GM19463 (cell line): ENCODE data around the gene ELFN1.

Experiments
- ATAC-seq: cut with Tn5 transposase; IDR thresholded peaks from one replicate; pipeline ENCODE4 v1.9.1; 2021; ENCODE audit warnings: mild to moderate bottlenecking, moderate library complexity; ENCODE audit not compliant: unreplicated experiment

The ELFN1 gene

GRCh38 chr7:1641661-1642260 is 28.3 kb upstream of the ELFN1 start:
- ATAC-seq, result no peak

GRCh38 chr7:1642291-1642731 is 27.8 kb upstream of the ELFN1 start:
- ATAC-seq, result no peak

GRCh38 chr7:1643270-1644092 is 26.6 kb upstream of the ELFN1 start:
- no peak for ATAC-seq

- ATAC-seq, result no peak
Measured at GRCh38 chr7:1644341-1645070, 25.6 kb upstream of the ELFN1 start.

- ATAC-seq, result no peak
Measured at GRCh38 chr7:1645071-1645409, 25.0 kb upstream of the ELFN1 start.

- ATAC-seq, result no peak
Measured at GRCh38 chr7:1645476-1645875, 24.6 kb upstream of the ELFN1 start.

GRCh38 chr7:1646391-1646790 is 23.7 kb upstream of the ELFN1 start:
- no peak for ATAC-seq

- no peak for ATAC-seq
Measured at GRCh38 chr7:1646957-1647891, 22.9 kb upstream of the ELFN1 start.

GRCh38 chr7:1647961-1648672 is 22.0 kb upstream of the ELFN1 start:
- ATAC-seq, result no peak

GRCh38 chr7:1649751-1650326 is 20.2 kb upstream of the ELFN1 start:
- no peak for ATAC-seq

GRCh38 chr7:1650363-1651030 is 19.6 kb upstream of the ELFN1 start:
- no peak for ATAC-seq

- no peak for ATAC-seq
Measured at GRCh38 chr7:1651031-1651446, 19.0 kb upstream of the ELFN1 start.

GRCh38 chr7:1651891-1652290 is 18.2 kb upstream of the ELFN1 start:
- ATAC-seq, result no peak

GRCh38 chr7:1653500-1653899 is 16.6 kb upstream of the ELFN1 start:
- no peak for ATAC-seq

- ATAC-seq, result no peak
Measured at GRCh38 chr7:1654111-1654510, 16.0 kb upstream of the ELFN1 start.

- no peak for ATAC-seq
Measured at GRCh38 chr7:1654738-1655475, 15.2 kb upstream of the ELFN1 start.

- ATAC-seq, result no peak
Measured at GRCh38 chr7:1659696-1660095, 10.4 kb upstream of the ELFN1 start.

- ATAC-seq, result no peak
Measured at GRCh38 chr7:1661461-1661860, 8.6 kb upstream of the ELFN1 start.

- ATAC-seq, result no peak
Measured at GRCh38 chr7:1662101-1662500, 8.0 kb upstream of the ELFN1 start.
